Dendritic cell treated with granulocyte-macrophage colony-stimulating factor and Interleukin-4, amounts not matched to agents 40 ng/mL and 50 ng/mL, for 4 days (primary cell): Measurements from ENCODE around the gene TBL3.
A peak's percentile ranks its signal among the peaks of the same experiment; 100 is the strongest.
"Not testable (repeated sequence)": the region's sequence is repeated elsewhere in the genome, so short reads cannot be mapped to it uniquely, and the experiment has no call there.

Experiments
- H3K27ac Mint-ChIP-seq: one replicate; pipeline ENCODE4 v1.8.0; 2022; ENCODE audit warnings: mild to moderate bottlenecking, mixed read lengths
- H3K27me3 Mint-ChIP-seq: one replicate; pipeline ENCODE4 v1.8.0; 2022; ENCODE audit warnings: mild to moderate bottlenecking, mixed read lengths
- H3K36me3 Mint-ChIP-seq: one replicate; pipeline ENCODE4 v1.8.0; 2022; ENCODE audit warnings: low read depth, mixed read lengths
- H3K4me1 Mint-ChIP-seq: one replicate; pipeline ENCODE4 v1.8.0; 2022; ENCODE audit warnings: low read depth, mixed read lengths
- H3K4me3 Mint-ChIP-seq: one replicate; pipeline ENCODE4 v1.8.0; 2022; ENCODE audit warnings: mild to moderate bottlenecking, moderate library complexity, mixed read lengths
- H3K9me3 Mint-ChIP-seq: one replicate; pipeline ENCODE4 v1.8.0; 2022; ENCODE audit warnings: mixed read lengths
- intact Hi-C: fragments of 100-400 bp; cut with micrococcal nuclease; formaldehyde crosslinking; loops from one replicate; pipeline ENCODE4 v1.15.0; 2022

Gene TBL3

DNA sequence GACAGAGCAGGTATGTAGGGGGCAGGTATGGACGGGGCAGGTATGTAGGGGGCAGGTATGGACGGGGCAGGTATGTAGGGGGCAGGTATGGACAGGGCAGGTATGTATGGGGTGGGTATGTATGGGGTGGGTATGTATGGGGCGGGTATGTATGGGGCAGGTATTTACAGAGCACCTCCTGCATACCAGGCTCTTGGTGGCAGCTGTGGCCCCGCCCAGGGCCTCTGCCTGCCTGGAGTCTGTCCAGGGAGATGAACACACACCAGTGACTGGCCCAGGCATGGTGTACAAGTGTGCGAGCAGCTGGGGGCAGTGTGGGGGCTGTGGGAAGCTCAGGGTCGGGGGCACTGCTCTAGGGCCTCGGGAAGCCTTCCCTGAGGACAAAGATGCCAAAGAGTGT lies 21.8 kb upstream of the TBL3 start:
- intact Hi-C loops = no loop called here
- no peaks in the 10 kb centered on the region for H3K36me3 Mint-ChIP-seq
- H3K4me1 Mint-ChIP-seq = peaks cover 5% of the 10 kb centered on the region
- no peak overlapping the region for H3K27ac Mint-ChIP-seq
- no peaks in the 10 kb centered on the region for H3K9me3 Mint-ChIP-seq
- peaks cover 11% of the 10 kb centered on the region for H3K27me3 Mint-ChIP-seq
- H3K4me3 Mint-ChIP-seq = no peak overlapping the region

DNA sequence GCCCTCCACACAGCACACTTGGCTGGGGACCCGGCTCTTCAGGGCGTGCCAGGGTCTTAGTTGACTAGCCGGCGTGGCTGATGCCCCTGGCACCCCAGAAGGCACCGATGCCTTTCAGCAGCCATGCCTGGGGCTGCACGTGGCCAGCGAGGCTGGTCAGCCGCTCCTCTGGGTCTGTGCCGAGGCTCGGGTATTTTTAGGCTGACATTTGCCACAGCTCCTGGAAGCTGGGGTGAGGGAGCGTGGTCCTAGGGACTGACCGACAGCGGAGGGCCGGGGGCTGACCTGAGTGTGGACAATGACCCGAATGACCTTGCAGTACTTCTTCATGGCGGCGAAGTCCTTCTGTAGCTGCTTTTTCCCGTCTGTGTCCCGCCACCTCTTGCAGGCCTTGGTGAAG lies 21.3 kb upstream of the TBL3 start:
- peaks cover 3% of the 10 kb centered on the region for H3K4me1 Mint-ChIP-seq
- no peaks in the 10 kb centered on the region for H3K36me3 Mint-ChIP-seq
- H3K27ac Mint-ChIP-seq = no peak overlapping the region
- peaks cover 11% of the 10 kb centered on the region for H3K27me3 Mint-ChIP-seq
- no peak overlapping the region for H3K4me3 Mint-ChIP-seq
- H3K9me3 Mint-ChIP-seq = no peaks in the 10 kb centered on the region
- intact Hi-C loops = no loop called here

DNA sequence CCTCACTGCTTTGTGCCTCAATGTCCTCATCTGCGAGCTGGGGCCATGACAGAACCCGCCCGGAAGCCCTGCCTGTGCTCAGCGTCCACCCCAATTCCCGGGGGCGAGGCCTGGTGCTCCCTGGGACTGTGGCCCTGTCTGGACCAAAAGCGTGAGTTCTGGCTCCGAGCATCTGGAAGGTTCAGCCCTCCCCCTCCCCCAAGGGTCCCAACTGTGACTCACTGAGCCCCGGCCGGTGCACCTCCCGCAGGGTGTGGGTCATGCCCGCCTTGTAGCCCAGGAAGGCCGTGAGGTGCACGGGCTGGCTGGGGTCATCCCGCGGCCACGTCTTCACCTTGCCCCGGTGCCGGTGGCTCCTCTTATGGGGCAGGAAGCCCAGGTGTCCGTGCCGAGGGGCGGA lies 18.1 kb upstream of the TBL3 start:
- no peaks in the 10 kb centered on the region for H3K9me3 Mint-ChIP-seq
- no peaks in the 10 kb centered on the region for H3K36me3 Mint-ChIP-seq
- peaks cover 30% of the 10 kb centered on the region for H3K27me3 Mint-ChIP-seq
- H3K4me1 Mint-ChIP-seq = peaks cover 3% of the 10 kb centered on the region
- intact Hi-C loops = no loop called here
- no peak overlapping the region for H3K4me3 Mint-ChIP-seq
- H3K27ac Mint-ChIP-seq = no peak overlapping the region

DNA sequence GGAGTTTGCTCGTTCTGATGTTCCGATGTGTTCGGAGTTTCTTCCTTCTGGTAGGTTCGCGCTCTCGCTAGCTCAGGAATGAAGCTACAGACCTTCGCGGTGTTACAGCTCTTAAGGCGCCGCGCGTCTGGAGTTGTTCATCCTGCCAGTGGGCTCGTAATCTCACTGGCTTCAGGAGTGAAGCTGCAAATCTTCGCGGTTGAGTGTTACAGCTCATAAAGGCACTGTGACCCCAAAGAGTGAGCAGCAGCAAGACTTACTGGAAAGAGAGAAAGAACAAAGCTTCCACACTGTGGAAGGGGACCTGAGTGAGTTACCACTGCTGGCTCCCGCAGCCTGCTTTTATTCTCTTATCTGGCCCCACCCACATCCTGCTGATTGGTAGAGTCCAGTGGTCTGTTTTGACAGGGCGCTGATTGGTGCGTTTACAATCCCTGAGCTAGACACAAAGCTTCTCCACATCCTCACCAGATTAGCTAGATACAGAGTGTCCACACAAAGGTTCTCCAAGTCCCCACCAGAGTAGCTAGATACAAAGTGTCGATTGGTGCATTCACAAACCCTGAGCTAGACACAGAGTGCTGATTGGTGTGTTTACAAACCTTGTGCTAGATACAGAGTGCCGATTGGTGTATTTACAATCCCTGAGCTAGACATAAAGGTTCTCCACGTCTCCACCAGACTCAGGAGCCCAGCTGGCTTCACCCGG lies 14.3 kb upstream of the TBL3 start:
- H3K9me3 Mint-ChIP-seq, intact Hi-C loops, H3K27ac Mint-ChIP-seq, H3K4me3 Mint-ChIP-seq: not testable (repeated sequence)
- Mint-ChIP-seq H3K4me1 (peaks cover 37% of the 10 kb centered on the region), H3K27me3 (peaks cover 34% of the 10 kb centered on the region), H3K36me3 (peaks cover 33% of the 10 kb centered on the region)

DNA sequence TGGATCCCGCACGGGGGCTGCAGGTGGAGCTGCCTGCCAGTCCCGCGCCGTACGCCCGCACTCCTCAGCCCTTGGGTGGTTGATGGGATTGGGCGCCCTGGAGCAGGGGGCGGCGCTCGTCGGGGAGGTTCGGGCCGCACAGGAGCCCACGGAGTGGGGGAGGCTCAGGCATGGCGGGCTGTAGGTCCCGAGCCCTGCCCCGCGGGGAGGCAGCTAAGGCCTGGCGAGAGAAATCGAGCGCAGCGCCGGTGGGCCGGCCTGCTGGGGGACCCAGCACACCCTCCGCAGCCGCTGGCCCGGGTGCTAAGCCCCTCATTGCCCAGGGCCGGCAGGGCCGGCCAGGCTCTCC lies 13.7 kb upstream of the TBL3 start:
- H3K27me3 Mint-ChIP-seq = peaks cover 31% of the 10 kb centered on the region
- H3K27ac Mint-ChIP-seq, intact Hi-C loops, H3K9me3 Mint-ChIP-seq, H3K4me3 Mint-ChIP-seq: not testable (repeated sequence)
- peaks cover 43% of the 10 kb centered on the region for H3K4me1 Mint-ChIP-seq
- peaks cover 39% of the 10 kb centered on the region for H3K36me3 Mint-ChIP-seq

DNA sequence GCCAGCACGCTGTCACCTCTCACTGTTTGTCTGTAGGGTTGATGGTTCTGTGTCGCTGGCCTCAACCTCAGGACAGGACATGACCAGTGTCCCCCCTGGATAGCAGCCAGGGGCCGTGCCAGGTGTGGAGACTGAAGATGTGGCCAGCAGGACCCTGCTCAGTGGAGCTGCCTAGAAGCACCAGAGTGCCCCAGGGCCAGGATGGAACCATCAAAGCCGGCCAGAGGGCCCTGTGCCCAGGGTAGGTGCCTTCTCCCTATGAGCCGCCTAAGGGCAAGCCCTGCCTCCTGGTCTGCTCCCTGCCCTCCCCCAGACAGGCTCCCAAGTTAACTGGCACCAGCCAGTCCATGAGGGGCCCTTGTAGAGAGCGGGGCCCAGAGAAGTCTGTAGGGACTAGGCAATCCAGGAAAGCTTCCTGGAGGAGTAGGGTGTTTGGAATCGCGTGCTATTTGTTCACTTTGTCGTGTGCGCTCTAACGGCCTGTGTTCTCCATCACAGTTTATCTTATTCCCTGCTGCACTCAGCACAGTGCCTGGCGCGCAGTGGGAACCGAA lies 13.1 kb upstream of the TBL3 start:
- Mint-ChIP-seq H3K4me1 (peaks cover 49% of the 10 kb centered on the region), H3K36me3 (peaks cover 45% of the 10 kb centered on the region), H3K4me3 (peak overlapping the region; percentile 98), H3K27me3 (peaks cover 30% of the 10 kb centered on the region), H3K9me3 (no peaks in the 10 kb centered on the region), H3K27ac (peak overlapping the region; percentile 96)
- intact Hi-C loops = no loop called here

DNA sequence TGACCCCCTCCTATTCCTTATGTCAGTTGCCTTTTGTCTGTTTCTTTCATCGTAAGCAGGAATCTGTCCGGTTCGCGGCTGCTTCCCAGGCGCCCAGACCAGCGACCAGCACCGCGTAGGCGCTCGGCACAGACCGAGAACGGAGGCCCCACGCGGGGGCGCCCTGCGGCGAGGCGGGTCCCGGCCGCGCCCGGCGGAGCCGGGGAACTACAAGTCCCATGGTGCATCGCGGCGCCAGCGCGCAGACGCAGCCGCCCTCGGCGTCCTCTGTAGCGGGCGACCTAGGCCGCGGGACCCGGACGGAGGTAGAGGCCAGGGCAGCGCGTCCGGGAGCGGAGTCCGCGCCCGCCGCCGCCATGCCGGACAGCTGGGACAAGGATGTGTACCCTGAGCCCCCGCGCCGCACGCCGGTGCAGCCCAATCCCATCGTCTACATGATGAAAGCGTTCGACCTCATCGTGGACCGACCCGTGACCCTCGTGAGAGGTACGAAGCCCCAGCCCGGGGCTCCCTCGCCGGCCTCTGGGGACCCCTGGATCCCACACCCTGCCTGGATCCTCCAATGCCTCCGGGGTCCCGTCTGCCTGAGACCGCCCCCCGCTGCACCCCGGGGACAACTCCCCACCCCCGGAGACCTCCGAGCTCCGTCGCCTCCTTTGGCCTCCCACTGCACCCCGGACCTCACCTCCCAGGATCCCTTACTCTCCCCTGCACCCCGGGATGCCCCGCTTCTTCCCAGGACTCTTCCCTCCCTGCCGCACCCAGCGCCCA lies 12.4 kb upstream of the TBL3 start, which contains the start of gene NDUFB10:
Gene NDUFB10 (plus strand): TSS at position 270 of the 771 bp plus-strand sequence. CDS start 87 bp downstream, at position 357.
- Mint-ChIP-seq H3K4me1 (peaks cover 54% of the 10 kb centered on the region), H3K9me3 (no peaks in the 10 kb centered on the region), H3K27me3 (peaks cover 27% of the 10 kb centered on the region), H3K36me3 (peaks cover 52% of the 10 kb centered on the region), H3K4me3 (peak within 1 kb of the TSS; percentile 98), H3K27ac (peak within 1 kb of the TSS; percentile 96)
- intact Hi-C loops = no loop called here

DNA sequence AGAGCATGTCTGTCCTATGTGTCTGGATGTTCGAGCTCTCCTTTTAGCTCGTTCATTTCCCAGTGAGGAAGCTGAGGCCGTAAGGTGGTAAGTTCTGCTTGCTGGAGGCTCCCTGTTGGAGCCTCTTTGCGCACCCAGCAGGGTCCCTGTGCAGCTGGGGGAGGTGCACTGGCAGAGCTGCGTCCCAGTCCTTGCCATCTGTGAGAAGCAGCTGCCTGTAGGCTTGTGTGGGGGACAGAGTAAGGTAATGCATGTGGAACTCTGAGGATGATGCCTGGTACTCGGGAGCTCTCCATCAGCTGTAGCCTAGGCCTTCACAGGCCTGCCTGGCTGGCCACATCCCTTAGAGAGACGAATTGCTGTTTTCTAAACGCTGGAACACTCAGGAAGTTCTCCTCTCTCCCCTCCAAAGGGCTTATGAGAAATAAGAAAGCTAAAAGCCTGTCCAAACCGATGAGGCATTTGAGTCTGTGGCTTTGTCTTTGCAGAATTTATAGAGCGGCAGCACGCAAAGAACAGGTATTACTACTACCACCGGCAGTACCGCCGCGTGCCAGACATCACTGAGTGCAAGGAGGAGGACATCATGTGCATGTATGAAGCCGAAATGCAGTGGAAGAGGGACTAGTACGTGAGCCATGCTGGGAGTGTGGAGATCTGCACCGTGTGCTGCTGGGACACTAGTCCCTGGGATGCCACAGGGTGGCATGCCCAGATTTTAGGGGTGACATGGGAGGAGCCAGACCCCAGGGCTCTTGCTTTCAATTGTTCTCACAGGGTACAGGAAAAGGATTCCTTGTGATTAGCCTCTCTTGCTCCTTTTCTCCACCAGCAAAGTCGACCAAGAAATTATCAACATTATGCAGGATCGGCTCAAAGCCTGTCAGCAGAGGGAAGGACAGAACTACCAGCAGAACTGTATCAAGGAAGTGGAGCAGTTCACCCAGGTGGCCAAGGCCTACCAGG lies 10.9 kb upstream of the TBL3 start:
- intact Hi-C loops = no loop called here
- Mint-ChIP-seq H3K27ac (peak overlapping the region; percentile 96), H3K27me3 (peaks cover 23% of the 10 kb centered on the region), H3K4me3 (peak overlapping the region; percentile 98), H3K4me1 (peaks cover 61% of the 10 kb centered on the region), H3K9me3 (no peaks in the 10 kb centered on the region), H3K36me3 (peaks cover 64% of the 10 kb centered on the region)

DNA sequence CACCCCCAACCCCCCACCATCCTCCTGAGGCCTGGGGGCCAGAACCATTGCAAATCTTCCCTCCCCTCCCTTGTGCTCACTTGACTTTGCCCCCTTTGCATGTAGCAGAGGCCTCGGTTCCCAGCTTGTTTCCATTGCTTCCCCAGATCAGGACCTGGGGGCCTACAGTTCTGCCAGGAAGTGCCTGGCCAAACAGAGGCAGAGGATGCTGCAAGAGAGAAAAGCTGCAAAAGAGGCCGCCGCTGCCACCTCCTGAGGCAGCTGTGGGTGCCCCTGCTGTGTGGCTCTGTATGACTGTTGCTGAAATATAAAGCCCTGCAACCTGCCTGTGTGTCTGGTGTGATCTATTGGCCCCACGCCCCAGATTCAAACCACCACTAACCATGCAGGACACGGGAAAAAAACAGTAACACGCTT lies 10.2 kb upstream of the TBL3 start:
- Mint-ChIP-seq H3K36me3 (peaks cover 64% of the 10 kb centered on the region), H3K4me1 (peaks cover 62% of the 10 kb centered on the region), H3K27ac (no peak overlapping the region), H3K27me3 (peaks cover 23% of the 10 kb centered on the region), H3K9me3 (no peaks in the 10 kb centered on the region), H3K4me3 (no peak overlapping the region)
- intact Hi-C loops = no loop called here

DNA sequence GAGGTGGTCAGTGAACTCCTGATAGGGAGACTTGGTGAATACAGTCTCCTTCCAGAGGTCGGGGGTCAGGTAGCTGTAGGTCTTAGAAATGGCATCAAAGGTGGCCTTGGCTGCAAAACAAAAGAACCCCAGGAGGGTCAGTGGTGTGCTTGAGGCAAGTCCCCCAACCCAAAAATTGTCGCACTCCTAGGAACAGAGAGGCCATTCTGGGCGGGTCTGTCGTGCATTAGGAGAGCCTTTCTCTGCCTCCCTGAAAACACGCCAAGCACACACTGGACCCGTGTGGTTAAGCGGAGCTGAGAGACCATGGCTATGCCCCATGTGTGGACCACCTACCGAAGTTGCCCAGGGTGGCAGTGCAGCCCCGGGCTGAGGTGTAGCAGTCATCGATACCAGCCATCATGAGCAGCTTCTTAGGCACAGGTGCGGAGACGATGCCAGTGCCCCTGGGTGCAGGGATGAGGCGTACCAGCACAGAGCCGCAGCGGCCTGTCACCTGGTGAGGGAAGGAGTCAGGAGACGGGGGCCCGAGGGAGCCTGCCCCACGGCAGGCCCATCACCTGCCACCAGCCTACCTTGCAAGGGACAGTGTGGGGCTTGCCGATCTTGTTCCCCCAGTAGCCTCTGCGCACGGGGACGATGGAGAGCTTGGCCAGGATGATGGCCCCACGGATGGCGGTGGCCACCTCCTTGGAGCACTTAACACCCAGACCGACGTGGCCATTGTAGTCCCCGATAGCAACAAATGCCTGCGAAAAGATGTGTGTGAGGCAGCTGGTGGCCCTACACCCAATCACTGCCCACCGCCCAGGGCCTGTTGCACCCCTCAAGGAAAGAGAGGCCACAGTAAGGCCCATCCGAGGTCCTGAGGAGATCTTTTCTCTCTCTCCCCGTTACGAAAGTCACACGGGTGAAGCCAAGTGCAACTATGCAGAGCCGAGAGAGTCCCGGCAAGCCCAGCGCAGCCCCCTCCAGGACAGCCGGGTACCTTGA lies 9.4 kb upstream of the TBL3 start:
- H3K4me1 Mint-ChIP-seq = peaks cover 62% of the 10 kb centered on the region
- peak overlapping the region; percentile 88 for H3K4me3 Mint-ChIP-seq
- H3K27me3 Mint-ChIP-seq = peaks cover 17% of the 10 kb centered on the region
- H3K9me3 Mint-ChIP-seq, intact Hi-C loops: not testable (repeated sequence)
- peaks cover 64% of the 10 kb centered on the region for H3K36me3 Mint-ChIP-seq
- H3K27ac Mint-ChIP-seq = peak overlapping the region; percentile 97

DNA sequence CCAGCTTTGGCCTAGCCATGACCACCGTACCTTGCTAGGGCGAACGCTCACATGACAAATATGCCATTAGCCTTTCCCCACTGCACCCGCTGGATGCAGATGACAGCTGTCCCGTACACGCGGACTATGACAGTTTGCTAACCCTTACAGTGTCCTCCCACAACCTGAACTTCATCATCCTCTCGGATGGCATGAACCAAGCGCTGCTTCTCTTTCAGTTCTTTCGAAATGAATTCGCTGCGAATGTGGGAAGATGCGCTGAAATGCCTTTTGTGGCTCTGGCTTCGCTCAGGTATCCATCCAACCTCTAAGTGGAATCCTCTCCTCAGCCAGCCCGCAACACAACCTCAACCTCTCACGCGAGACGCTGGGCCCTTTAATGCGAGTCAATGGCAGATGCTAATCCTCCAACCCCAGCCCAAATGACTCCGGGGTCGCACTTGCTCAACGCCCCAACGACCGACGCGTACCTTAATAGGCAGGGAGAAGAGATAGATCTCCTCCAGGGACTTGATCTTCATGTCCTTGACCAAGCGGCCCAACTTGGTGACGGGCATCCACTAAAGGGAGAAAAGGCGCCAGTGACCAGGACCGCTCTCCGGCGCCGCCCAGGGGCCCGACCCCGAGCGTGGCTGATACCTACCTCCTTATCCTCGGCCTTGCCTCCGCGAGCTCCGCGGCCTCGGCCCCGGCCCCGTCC lies 7.9 kb upstream of the TBL3 start:
- H3K36me3 Mint-ChIP-seq = peaks cover 64% of the 10 kb centered on the region
- H3K4me3 Mint-ChIP-seq = peak overlapping the region; percentile 88
- peaks cover 57% of the 10 kb centered on the region for H3K4me1 Mint-ChIP-seq
- intact Hi-C loops = no loop called here
- no peaks in the 10 kb centered on the region for H3K9me3 Mint-ChIP-seq
- H3K27ac Mint-ChIP-seq = peak overlapping the region; percentile 97
- H3K27me3 Mint-ChIP-seq = peaks cover 3% of the 10 kb centered on the region
